Stimulated activated CD4-positive, alpha-beta T cell treated with anti-CD3 and anti-CD28 coated beads, Interleukin-4, amount 100 ng/mL, for 1 hour (primary cell): ENCODE measurements around the gene HK1.

ENCODE experiments used
- DNase-seq: peaks from one replicate; pipeline ENCODE4 v3.0.0-alpha.2; 2020

Gene HK1

GRCh38 chr10:69352569-69353264 lies 74.4 kb downstream of the HK1 start:
- no peak for DNase-seq

- DNase-seq, result no peak
Measured at GRCh38 chr10:69353977-69354635, 75.8 kb downstream of the HK1 start.

- DNase-seq, result no peak
Measured at GRCh38 chr10:69356187-69356586, 77.9 kb downstream of the HK1 start.

DNA sequence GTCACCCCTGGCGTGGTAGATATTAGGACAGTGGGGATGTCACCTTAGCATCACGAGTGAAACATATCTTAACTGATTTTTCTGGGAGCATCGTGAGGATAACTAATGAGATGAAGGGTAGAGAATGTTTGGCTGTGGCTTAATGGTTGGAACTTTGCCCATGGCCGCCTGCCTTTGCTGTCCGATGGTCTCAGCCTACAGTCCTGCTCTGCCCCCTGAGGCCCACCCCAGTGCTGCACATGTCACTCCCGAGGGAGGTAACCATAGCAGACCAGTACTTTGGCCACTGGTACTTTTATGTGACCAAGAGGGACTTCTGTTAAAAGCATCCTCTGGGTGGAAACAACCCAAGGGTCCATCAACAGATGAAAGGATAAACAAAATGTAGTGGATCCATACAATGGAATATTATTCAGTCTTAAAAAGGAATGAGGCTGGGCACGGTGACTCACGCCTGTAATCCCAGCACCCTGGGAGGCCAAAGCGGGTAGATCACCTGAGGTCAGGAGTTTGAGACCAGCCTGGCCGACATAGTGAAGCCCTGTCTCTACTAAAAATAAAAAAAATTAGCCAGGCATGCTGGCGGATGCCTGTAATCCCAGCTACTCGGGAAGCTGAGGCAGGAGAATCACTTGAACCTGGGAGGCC lies 80.0 kb downstream of the HK1 start:
- no peak for DNase-seq

DNA sequence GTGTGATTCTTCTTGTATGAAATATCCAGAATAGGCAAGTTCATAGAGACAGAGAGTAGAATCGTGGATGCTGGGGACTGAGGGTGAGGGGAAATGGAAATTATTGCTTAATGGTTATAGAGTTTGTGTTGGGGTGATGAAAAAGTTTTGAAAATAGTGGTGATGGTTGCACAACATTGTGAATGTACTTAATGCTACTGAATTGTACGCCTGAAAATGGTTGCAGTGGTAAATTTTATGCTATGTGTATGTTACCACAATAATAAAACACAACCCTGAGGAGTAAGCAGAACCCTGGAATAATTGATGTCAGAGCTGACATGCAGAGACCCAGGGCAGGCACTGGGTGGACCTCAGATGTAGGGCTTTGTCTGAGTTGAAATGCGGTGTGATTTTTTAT lies 80.9 kb downstream of the HK1 start:
- DNase-seq, result no peak

DNA sequence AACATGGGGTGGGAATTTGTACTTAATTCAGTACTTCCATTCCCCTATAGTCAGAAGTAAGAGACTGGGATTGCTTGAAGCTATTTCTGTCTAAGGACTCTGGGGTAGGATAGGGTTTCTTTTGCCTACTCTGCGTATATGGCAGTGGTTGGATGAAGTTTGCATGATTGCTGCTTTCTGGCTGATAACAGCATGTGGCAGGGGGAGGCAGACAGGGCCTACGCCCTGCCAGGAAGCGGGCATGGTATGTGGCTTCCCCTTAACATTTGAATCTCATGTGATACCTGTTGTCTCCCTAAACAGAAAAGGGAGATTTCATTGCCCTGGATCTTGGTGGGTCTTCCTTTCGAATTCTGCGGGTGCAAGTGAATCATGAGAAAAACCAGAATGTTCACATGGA lies 81.3 kb downstream of the HK1 start:
- no peak for DNase-seq

DNA sequence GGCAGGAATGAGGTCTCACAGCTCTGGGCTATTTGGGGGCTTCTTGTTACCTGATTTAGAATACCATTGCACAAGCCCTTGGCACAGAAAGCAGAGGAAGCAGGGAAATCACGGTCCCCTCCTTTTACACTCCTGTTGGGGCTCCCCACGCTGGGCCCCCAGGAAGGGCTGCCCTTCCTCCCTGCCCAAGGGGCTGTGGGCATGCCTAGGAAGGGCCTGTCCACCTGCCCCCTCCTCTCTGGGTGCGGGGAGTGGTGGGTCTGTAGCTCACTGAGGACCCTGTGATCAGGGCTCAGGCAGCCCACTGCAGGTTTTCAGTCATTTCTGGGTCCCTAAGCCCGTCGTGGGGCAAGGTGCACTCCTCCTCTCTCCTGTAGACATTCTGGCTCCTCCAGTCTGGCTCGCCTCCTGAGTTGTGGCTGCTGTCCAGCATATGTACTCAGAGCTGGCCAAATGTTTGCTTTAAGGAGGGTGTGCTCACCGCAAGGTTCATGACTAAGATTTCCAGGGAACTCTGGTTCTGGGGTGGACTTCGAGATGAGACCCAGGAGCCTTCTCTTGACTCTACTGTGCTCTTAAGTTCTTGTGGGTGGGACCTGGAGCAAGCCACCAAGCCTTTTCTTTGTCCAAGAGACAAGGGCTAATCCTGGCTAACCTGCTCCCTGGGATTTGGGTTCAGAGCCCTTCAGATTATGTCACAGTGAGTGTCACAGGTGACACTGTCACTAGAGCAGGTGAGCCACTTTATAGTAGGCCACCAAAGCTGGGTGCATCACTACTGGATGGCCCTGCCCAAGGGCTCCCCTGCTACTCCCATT lies 82.4 kb downstream of the HK1 start:
- DNase-seq, result no peak

- no peak for DNase-seq
Measured at GRCh38 chr10:69361303-69361614, 83.0 kb downstream of the HK1 start.

DNA sequence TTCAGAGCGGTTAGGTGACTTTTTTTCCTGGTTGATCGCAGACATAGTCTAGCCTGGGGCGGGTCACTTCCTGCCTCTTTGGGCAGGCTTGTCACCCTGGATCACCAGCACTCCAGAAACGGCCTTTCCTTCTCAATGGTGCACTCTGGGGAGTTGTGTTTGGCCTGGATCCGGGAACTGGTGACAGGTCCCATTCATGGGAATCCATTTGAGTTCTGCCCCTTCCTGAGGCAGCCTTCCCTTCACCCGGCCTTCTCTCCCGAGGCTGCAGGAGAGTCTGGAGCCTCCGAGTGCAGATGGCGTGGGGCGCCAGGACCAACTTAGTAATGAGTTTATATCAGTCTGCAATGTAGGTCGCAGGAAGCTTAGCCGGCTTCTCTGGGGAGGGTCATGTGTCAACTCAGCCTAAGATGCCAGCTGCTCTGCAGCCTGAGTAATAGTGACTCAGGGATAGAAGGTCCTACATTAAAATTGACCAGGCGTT lies 84.2 kb downstream of the HK1 start:
- no peak for DNase-seq

DNA sequence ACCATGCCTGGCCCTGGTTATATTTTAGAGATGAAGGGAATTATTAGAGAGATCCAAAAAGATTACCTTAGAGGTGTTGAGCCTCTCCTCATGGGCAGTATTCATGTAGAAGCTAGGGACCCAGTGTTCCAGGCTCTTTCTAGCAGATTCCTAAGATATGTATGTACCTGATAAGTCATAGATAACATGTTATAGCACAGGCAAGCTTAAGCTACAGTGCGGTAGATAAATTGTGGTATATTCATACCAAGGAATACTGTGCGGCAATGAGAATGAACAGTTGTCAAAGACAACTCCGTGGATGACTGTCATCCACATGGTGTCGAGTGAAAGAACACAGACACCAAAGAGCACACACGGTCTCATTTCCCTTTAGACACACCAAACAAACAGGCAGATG lies 85.4 kb downstream of the HK1 start:
- no peak for DNase-seq

- no peak for DNase-seq
Measured at GRCh38 chr10:69364232-69364940, 86.1 kb downstream of the HK1 start.

- no peak for DNase-seq
Measured at GRCh38 chr10:69366738-69367137, 88.4 kb downstream of the HK1 start.

GRCh38 chr10:69367469-69367868 lies 89.2 kb downstream of the HK1 start:
- DNase-seq, result no peak

- no peak for DNase-seq
Measured at GRCh38 chr10:69372126-69372980, 94.1 kb downstream of the HK1 start.

GRCh38 chr10:69374242-69374641 lies 95.9 kb downstream of the HK1 start:
- no peak for DNase-seq

DNA sequence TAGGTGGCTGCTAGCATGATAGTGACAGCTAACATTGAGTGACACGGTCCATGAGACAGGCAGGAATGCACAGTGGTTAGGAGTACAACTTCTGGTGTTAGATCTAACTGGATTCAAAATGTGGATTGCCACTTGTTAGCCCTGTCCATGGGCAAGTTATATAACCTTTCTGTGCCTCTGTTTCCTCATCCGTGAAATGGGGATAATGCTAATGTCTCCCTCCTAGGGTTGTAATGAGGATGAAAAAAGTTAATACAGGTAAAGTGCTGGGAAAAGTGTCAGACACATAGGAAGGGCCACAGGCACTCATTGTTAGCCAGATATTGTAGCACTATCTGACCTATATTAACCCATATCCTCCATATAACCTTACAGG lies 96.6 kb downstream of the HK1 start:
- DNase-seq, result no peak

GRCh38 chr10:69375307-69376151 lies 97.2 kb downstream of the HK1 start:
- DNase-seq, result no peak

DNA sequence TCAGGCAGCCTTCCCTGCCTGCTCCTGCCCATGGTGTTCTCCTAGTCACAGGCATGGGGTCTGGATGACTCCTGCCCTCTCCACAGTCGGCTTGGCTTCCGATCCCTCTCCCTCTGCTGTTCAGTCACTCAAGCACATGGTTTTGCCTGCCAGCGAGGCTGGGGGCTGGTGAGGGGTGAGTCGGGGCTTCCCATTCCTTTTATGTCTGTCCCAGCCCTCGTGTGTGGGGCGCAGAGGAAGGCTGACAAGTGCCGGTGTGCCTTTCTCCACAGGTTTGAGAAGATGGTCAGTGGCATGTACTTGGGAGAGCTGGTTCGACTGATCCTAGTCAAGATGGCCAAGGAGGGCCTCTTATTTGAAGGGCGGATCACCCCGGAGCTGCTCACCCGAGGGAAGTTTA lies 98.4 kb downstream of the HK1 start:
- DNase-seq, result no peak

- DNase-seq, result no peak
Measured at GRCh38 chr10:69377191-69377590, 98.9 kb downstream of the HK1 start.

- DNase-seq, result no peak
Measured at GRCh38 chr10:69377933-69378332, 99.6 kb downstream of the HK1 start.

DNA sequence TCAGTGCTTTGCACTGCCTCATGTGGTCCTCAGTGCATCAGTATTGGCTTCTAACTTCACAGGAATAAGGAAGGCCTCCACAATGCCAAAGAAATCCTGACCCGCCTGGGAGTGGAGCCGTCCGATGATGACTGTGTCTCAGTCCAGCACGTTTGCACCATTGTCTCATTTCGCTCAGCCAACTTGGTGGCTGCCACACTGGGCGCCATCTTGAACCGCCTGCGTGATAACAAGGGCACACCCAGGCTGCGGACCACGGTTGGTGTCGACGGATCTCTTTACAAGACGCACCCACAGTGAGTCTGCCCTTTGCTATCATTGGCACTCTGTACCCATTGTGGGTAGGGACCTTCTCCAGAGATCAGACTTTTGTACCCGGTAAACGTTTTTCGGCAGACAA lies 101.5 kb downstream of the HK1 start:
- no peak for DNase-seq
